ENCODE data around the gene UROC1. TPM values are rescaled to one million over a fixed set of nuclear protein-coding genes. Genes with fewer than 3 reads are reported as not detected.

The UROC1 gene
- total and polyA plus RNA-seq, 2 donors (not counting 1 experiment from before 2014, with no cell fraction given), result not detected

DNA sequence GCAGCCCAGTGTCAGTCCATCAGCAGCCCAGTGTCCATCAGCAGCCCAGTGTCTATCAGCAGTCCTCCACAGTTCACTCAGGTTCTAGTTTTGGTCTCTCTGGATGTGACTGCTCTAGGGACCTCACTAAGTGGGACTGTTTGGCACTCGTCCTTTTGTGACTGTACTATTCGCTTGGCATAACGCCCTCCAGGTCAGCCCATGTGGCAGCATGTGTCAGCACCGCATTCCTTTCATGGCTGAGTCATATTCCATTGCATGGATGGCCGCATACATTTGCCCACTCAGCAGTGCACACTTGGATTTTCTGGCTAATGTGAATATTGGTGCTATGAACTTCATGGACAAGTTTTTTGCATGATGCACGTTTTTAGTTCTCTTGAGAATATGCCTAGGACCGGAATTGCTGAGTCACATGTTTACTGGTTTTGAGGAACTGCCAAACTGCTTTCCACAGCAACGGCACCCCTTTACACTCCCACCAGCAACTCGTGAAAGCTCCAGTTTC is 22.8 kb upstream of the UROC1 start:
- Histone ChIP-seq H3K4me3 (ENCODE audit: control extremely low read depth in 1 of 5, extremely low read depth in 1 of 5, insufficient read depth in 1 of 5, low read depth in 2 of 5, low read length in 4 of 5) (no peak overlapping the region), H2AFZ (ENCODE audit: insufficient read depth, low read depth, low read length, poor library complexity, severe bottlenecking) (no peak overlapping the region), H3K4me1 (ENCODE audit: control insufficient read depth in 2 of 2, insufficient read depth in 2 of 2, low read length in 2 of 2) (peaks cover 0 to 6% of the 10 kb centered on the region in 2 donors), H3K4me2 (replicated peaks; ENCODE audit: low read depth, low read length, poor library complexity, severe bottlenecking) (no peak overlapping the region), H4K20me1 (ENCODE audit: control insufficient read depth, insufficient read depth, low read length, poor library complexity, severe bottlenecking) (no peaks in the 10 kb centered on the region), H3K9ac (ENCODE audit: low read length) (no peak overlapping the region), H3K9me3 (ENCODE audit: control extremely low read depth in 1 of 3, control insufficient read depth in 2 of 3, insufficient read depth in 1 of 3, low read length in 2 of 3) (peaks cover 0 to 8% (median 0%) of the 10 kb centered on the region in 3 donors), H3K27ac (ENCODE audit: low read length in 2 of 2) (no peak overlapping the region), H3K27me3 (replicated peaks in 1 of 4; ENCODE audit: control extremely low read depth in 1 of 4, control insufficient read depth in 3 of 4, insufficient read depth in 4 of 4, low read length in 3 of 4) (peaks cover 0 to 4% (median 0%) of the 10 kb centered on the region in 4 experiments), H3K36me3 (replicated peaks in 1 of 2; ENCODE audit: control extremely low read depth in 1 of 2, control insufficient read depth in 1 of 2, extremely low read depth in 1 of 2, insufficient read depth in 2 of 2, low read length in 1 of 2) (no peaks in the 10 kb centered on the region), H3K79me2 (ENCODE audit: control insufficient read depth, insufficient read depth, low read length) (no peaks in the 10 kb centered on the region)
- no peak for TF ChIP-seq EZH2 (IDR thresholded peaks at IDR 0.05; ENCODE audit: borderline replicate concordance, insufficient read depth, low read depth, low read length, poor library complexity, severe bottlenecking)
- TF ChIP-seq, protein P1, sequence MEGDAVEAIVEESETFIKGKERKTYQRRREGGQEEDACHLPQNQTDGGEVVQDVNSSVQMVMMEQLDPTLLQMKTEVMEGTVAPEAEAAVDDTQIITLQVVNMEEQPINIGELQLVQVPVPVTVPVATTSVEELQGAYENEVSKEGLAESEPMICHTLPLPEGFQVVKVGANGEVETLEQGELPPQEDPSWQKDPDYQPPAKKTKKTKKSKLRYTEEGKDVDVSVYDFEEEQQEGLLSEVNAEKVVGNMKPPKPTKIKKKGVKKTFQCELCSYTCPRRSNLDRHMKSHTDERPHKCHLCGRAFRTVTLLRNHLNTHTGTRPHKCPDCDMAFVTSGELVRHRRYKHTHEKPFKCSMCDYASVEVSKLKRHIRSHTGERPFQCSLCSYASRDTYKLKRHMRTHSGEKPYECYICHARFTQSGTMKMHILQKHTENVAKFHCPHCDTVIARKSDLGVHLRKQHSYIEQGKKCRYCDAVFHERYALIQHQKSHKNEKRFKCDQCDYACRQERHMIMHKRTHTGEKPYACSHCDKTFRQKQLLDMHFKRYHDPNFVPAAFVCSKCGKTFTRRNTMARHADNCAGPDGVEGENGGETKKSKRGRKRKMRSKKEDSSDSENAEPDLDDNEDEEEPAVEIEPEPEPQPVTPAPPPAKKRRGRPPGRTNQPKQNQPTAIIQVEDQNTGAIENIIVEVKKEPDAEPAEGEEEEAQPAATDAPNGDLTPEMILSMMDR (IDR thresholded peaks at IDR 0.05), result no peak
- H3K9me3 Mint-ChIP-seq (ENCODE audit: insufficient read depth), result no peaks in the 10 kb centered on the region
- intact Hi-C loops (cut with micrococcal nuclease), result no loop called here
- ChIA-PET CTCF (no interaction called here), POLR2A (no interaction called here)
- ATAC-seq (ENCODE audit: low read depth) (no peak), DNase-seq (no peak)
- no peak overlapping the region for H3K4me3 Mint-ChIP-seq
- H3K27ac Mint-ChIP-seq, result no peak overlapping the region
- H3K4me1 Mint-ChIP-seq, result no peaks in the 10 kb centered on the region
- 42% methylated on average over 6 of the region's 9 CpGs for WGBS (ENCODE audit: insufficient coverage)
- H3K27me3 Mint-ChIP-seq, result peaks cover 6% of the 10 kb centered on the region

GRCh38 chr3:126539558-126540250 is 22.1 kb upstream of the UROC1 start:
- Mint-ChIP-seq H3K9me3 (ENCODE audit: insufficient read depth) (no peaks in the 10 kb centered on the region), H3K4me1 (no peaks in the 10 kb centered on the region), H3K4me3 (no peak overlapping the region), H3K27me3 (peaks cover 7% of the 10 kb centered on the region), H3K27ac (no peak overlapping the region)
- peaks cover 0 to 8% (median 0%) of the 10 kb centered on the region in 3 donors for H3K9me3 ChIP-seq (ENCODE audit: control extremely low read depth in 1 of 3, control insufficient read depth in 2 of 3, insufficient read depth in 1 of 3, low read length in 2 of 3)
- intact Hi-C loops (cut with micrococcal nuclease), result no loop called here
- H3K4me3 ChIP-seq (ENCODE audit: control extremely low read depth in 1 of 5, extremely low read depth in 1 of 5, insufficient read depth in 1 of 5, low read depth in 2 of 5, low read length in 4 of 5), result no peak overlapping the region
- H3K9ac ChIP-seq (ENCODE audit: low read length), result no peak overlapping the region
- WGBS (ENCODE audit: insufficient coverage), result 90% methylated on average over 10 of the region's 10 CpGs
- no peaks in the 10 kb centered on the region for H3K79me2 ChIP-seq (ENCODE audit: control insufficient read depth, insufficient read depth, low read length)
- no peak for TF ChIP-seq EZH2 (IDR thresholded peaks at IDR 0.05; ENCODE audit: borderline replicate concordance, insufficient read depth, low read depth, low read length, poor library complexity, severe bottlenecking)
- TF ChIP-seq, protein P1 (IDR thresholded peaks at IDR 0.05), result no peak
- H3K4me1 ChIP-seq (ENCODE audit: control insufficient read depth in 2 of 2, insufficient read depth in 2 of 2, low read length in 2 of 2), result peaks cover 0 to 6% of the 10 kb centered on the region in 2 donors
- no peak overlapping the region for H2AFZ ChIP-seq (ENCODE audit: insufficient read depth, low read depth, low read length, poor library complexity, severe bottlenecking)
- no peaks in the 10 kb centered on the region for H4K20me1 ChIP-seq (ENCODE audit: control insufficient read depth, insufficient read depth, low read length, poor library complexity, severe bottlenecking)
- ChIA-PET CTCF (no interaction called here), POLR2A (no interaction called here)
- H3K4me2 ChIP-seq (replicated peaks; ENCODE audit: low read depth, low read length, poor library complexity, severe bottlenecking), result no peak overlapping the region
- no peak for ATAC-seq (ENCODE audit: low read depth)
- DNase-seq, result no peak
- H3K36me3 ChIP-seq (replicated peaks in 1 of 2; ENCODE audit: control extremely low read depth in 1 of 2, control insufficient read depth in 1 of 2, extremely low read depth in 1 of 2, insufficient read depth in 2 of 2, low read length in 1 of 2), result no peaks in the 10 kb centered on the region
- H3K27ac ChIP-seq (ENCODE audit: low read length in 2 of 2), result no peak overlapping the region
- H3K27me3 ChIP-seq (replicated peaks in 1 of 4; ENCODE audit: control extremely low read depth in 1 of 4, control insufficient read depth in 3 of 4, insufficient read depth in 4 of 4, low read length in 3 of 4), result peaks cover 0 to 4% (median 0%) of the 10 kb centered on the region in 4 experiments
